GM19468 (cell line): ENCODE data around the gene IFT88.
A peak's percentile ranks its signal among the peaks of the same experiment; 100 is the strongest.

Experiments
- ATAC-seq: cut with Tn5 transposase; IDR thresholded peaks from one replicate; pipeline ENCODE4 v1.9.1; 2021; ENCODE audit warnings: mild to moderate bottlenecking, moderate library complexity, moderate number of reproducible peaks; ENCODE audit not compliant: unreplicated experiment; ENCODE audit errors: extremely low read depth

Gene IFT88, protein sequence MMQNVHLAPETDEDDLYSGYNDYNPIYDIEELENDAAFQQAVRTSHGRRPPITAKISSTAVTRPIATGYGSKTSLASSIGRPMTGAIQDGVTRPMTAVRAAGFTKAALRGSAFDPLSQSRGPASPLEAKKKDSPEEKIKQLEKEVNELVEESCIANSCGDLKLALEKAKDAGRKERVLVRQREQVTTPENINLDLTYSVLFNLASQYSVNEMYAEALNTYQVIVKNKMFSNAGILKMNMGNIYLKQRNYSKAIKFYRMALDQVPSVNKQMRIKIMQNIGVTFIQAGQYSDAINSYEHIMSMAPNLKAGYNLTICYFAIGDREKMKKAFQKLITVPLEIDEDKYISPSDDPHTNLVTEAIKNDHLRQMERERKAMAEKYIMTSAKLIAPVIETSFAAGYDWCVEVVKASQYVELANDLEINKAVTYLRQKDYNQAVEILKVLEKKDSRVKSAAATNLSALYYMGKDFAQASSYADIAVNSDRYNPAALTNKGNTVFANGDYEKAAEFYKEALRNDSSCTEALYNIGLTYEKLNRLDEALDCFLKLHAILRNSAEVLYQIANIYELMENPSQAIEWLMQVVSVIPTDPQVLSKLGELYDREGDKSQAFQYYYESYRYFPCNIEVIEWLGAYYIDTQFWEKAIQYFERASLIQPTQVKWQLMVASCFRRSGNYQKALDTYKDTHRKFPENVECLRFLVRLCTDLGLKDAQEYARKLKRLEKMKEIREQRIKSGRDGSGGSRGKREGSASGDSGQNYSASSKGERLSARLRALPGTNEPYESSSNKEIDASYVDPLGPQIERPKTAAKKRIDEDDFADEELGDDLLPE

DNA sequence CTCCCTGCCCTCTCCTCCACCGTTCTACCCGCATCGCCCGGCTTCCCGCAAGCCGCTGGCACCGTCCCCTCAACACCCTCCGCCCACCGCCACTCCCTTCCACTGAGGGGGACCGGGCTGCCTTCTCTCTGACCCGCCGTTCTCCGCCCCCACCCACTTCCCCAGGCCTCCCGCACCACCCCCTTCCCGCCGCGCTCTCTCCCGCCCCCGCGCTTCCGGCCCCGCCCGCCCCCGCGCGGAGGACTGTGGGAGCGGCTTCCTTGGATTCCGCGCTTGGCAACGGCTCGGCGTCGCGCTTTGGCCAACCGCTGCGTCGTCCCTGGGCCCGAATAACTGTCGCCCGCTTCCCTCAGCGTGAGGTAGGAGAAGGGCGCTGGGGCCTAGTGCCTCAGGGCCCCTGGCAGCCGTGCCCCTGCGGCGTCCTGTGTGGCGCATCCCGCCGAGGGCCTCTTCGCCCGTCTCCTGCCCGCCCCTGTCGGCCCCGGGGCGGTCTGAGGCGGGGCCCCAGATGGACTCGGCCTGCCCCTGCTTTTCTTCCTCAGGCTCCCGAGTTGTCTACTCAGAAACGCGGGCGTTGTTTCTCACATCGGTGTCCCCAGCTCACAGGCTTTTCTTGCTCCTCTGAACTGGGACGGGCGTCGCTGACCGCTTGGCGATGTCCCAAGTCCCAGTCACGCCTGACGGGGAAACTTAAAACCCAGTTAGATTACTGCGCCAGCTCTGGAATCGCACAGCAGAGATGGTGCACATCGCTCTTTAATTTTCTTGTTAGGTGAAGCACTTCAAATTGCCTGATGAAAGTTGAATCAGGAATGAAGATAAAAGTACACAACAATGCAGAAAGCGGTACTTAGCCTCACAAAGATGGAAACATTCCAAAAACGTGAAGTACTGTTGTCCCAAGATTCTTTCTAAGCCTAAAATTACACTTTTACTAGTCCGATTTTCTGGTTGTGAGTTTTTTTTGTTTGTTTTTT lies at the start of gene IFT88:
TSS of gene IFT88 (plus strand) at position 260 of the 977 bp plus-strand sequence. CDS start 7,229 bp downstream, outside the sequence.
- peak; percentile 54 for ATAC-seq

DNA sequence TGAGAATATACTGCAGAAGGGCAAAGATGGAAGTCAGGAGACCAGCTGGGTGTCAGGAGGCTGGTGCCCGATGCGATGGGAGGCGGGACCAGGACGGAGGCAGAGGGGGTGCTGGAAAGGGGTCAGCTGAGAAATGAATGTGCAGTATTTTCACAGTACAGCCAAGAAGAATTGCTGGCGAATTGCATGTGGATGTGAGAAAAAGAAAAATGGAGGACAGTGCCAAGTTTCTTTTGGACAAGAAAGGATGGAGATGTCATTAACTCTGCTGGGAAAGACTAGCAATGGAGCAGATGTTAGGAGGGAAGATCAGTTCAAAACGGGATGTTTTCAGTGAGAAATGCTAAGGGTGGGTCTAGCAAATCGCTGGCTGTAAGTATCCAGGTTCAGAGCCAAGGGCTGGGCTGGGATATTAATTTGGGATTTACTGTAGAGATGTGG lies 48.3 kb upstream of the IFT88 start:
- no peak for ATAC-seq

DNA sequence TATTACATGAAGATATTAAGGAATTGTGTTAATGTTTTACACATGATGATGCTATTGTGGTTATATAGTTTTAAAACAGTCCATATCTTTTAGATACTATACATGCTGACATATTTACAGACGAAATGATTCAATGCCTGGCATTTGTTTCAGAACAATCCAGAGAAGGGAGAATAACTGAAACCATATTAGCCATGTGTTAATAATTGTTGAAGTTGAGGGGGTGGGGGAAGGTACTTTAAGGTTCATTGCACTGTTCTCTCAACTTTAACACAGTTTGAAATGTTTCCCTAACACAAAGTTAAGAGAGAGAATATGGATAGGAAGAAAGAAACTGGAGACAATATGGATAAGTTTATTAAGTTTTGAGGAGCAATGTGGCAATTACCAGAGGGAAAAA lies 47.1 kb upstream of the IFT88 start:
- no peak for ATAC-seq

DNA sequence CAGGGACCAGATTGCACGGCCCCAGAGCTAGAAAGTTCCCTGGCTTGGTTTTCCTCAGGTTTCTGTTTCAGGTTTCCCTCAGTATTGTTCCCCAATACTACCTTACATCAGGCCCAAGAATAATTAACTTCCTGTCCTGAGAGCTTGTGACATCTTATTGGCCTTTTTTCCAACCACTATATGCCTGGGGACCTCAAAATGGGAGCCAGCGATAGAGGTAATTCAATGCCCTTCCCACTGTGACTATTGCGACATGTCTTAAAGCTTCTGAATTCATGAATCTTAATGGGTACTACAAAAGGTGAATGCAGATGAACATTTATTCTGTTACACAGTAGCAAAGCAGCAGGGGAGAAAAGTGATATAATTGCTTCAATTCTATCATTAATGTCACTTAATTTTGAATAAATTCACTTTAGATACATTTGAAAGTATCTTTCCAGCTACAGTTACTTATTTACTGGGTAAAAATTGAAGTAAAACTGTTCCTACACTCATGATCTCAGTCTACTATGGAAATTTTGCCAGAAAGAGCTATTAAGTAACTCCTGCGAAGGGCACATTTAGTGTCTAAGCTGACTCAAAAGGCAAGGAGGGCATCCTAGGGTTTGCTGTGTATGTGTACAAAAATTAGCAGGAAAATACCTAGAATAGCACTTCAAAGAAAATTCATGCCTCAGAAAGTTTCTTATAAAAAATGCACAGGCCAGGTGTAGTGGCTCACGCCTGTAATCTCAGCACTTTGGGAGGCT lies 45.4 kb upstream of the IFT88 start:
- no peak for ATAC-seq

DNA sequence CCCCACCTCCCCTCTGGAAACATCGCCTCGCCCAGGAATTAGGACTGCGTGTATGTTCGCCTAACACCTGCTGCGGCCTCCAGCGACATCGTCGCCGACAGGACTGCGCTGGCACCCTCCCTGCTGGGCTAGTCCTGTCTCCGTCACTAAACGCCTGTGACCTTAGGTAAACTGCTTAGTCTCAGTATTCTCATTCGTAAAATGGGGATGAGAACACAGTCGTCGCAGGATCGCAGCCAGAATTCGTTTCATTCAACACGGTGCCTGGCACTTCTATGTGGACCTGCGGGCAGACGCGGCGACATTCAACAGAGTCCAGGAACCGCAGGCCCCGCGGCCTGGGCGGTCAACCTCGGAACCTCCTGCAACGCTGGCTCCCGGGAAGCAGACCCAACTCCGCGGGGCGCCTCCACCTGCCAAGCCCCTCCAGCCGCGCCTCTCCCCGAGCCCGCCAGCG lies 41.8 kb upstream of the IFT88 start:
- no peak for ATAC-seq

DNA sequence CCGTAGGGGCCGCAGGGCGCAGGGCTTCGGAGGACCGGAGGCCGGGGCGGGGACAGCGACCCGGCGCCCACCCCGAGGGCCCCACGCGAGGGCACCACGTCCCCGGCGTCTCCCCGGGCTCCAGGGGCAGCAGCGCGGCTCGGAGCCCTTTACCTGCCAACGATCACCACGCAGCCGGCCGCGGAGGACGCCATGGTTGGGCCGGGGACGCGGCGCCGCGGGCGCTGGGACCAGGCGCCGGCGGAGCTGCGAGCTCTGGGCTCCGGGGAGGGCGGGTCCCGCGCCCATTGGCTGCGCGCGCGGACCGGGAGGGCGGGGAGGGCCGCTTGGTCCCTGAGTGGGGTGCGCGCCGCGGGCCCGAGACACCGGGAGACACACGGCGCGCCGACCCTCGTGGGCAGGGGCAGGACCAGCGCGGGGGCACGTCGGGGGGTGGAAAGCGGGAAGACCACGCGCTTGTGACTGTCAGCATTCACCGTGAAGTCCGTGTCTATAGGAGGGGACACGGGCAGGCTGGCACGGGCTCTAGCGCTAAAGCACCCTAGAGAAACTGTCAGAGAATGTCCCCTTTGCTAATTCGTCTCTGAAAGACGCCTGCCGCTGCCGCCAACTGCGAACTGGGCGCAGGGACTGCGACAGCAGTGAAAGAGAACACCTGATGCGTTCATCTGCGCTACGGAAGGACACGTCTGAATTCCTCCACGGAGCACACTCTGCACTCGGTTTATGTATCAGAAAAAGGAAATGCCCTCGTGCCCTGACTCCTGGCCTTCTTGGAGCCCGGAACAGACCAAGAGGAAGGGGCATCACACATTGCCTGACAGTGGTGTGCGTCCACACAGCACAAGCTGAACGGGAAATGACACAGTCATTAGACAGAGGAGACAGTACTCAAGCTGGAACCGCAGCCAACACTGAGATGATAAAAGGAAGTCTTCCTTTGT lies 41.1 kb upstream of the IFT88 start, which contains the start of gene CRYL1:
TSS of gene CRYL1 (minus strand) at position 257 of the 944 bp plus-strand sequence. CDS start at position 194, 63 bp downstream.
- peak; percentile 44 for ATAC-seq

DNA sequence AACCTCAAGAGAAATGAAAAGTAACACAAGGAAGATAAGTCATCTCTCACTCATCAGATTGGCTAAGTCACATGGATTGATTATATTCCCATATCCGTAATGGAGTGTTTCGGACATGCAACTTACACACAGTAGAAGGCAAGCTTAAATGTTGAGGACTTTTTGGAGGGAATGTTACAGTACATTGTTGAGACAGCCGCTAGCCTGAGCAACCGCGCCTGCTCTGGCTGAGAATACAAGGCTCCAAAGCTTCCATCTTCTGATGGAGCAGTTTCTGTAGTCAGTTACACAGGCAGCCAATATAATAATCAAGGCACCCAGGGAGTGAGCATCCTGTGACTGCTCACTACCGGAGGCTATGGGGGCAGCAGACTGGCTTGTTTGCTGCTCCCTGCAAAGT lies 40.3 kb upstream of the IFT88 start:
- ATAC-seq, result no peak

DNA sequence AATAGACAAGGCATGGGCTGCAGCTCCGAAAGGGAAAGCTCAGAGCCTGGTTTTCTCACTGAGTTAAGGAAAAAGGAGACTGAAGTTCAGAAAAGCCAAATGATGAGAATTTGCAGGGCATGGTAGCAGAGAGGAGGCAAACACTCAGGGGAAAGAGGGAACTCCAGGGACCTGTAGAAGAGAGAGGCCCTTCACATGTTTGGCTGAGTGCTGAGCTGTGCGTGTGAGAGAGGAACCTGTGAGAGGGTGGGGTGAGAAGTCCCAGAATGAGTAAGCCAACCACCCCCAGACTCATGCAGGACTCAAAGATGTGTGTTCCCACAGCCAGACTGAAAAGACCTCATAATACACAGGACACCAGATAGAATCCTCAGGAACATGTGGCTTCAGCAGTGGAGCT lies 38.5 kb upstream of the IFT88 start:
- no peak for ATAC-seq

DNA sequence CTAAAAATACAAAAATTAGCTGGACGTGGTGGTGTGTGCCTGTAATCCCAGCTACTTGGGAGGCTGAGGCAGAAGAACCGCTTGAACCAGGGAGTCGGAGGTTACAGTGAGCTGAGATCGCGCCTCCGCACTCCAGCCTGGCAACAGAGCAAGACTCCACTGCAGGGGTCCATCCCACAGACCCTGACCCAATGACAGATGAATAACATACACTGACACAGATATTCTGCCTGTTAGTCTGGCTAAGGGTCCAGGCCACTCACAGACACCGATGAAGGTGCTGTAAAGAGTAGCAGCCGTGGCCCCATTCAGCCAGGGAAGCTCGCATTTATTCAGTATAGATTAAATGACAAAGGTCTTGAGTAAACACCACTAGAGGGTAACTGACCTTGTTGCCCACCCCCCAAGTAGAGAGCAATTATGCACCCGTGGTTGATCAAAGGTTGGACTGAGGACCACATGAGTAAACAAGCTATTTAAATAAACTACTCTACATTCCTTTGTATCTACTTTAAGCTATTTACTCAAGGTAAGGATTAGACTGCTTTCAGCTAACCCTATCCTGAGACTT lies 32.8 kb upstream of the IFT88 start:
- ATAC-seq, result no peak

DNA sequence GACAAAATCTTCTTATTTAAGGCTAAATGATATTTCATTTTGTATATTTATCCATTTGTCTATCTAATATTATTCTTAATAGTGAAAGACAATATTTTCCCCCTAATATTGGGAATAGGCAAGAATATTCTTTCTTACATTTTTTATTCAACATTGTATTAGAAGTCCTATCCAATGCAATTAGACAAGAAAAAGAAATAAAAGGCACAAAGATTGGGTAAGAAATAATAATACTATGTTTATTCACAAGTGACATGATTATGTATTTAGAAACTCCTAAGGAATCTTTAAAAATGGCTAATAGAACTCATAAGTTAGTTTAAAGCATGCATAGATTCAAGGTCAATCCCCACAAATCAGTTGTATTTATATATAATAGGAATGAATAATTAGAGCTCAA lies 30.0 kb upstream of the IFT88 start:
- ATAC-seq, result no peak

DNA sequence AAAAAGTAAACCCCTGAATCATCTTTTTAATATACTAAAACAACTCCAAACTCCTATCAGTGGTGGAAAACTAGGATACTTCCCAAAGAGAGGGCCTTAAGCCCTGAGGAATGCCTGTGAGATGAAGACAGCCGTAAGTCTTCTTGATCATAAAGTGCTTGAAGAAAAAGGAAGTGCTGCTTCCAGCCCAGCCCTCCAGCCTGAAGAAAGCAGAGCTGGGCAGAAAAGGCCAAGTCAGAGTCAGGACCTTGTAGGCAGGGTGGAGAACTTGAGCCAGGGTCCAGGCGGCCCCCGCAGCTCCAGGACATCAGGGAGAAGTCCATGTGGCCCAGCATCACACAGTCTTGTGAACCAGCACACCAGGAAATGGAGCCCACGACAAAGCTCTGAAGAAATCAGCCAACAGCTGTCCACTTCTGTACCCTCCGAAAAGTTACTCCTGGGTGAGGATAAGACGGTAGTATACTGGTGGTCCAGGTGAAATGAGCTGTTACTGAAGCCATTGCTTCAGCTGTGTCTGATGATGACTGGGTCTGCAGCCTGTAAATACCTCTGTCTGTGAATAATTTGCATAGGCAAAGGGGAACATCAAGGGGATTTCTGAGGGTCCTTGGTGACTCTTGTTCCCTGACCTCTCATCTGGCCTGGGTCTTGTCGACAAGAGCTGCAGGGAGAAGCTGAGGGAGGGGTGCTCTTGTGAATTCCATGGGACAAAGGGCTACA lies 22.6 kb upstream of the IFT88 start:
- ATAC-seq, result no peak

DNA sequence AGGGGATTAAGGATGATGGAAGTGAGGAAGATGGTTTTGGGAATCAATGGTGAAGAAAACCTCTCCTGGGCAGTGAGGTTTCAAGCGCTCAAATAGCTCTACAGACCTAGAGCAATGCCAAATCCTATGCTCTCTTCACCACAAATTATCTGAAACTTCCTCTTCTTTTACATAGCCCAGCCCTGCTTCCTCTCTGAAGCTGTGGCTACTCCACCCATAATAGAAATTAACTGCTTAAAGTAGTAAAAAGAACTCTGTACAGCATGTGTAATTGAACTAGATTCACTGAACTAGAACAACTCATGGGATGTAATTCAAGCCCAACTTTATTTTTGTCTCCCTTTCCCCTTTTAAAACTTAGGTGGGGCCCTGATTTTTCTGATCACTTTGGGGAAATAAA lies 20.4 kb upstream of the IFT88 start:
- no peak for ATAC-seq

DNA sequence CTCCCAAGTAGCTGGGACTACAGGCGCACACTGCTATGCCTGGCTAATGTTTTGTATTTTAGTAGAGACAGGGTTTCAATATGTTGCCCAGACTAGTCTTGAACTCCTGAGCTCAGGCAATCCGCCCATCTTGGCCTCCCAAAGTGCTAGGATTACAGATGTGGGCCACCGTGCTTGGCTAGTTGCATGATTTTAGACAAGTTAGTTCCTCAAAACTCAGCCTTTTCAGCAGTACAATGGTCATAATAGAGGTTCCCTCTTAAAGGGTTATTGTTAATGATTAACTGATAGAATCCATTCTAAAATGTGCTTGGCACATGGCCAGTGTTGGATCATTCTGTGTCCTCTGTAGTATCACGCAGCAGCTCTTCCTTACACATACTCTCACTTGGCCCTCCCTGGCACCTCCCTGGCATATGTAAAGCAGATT lies 19.5 kb upstream of the IFT88 start:
- no peak for ATAC-seq

DNA sequence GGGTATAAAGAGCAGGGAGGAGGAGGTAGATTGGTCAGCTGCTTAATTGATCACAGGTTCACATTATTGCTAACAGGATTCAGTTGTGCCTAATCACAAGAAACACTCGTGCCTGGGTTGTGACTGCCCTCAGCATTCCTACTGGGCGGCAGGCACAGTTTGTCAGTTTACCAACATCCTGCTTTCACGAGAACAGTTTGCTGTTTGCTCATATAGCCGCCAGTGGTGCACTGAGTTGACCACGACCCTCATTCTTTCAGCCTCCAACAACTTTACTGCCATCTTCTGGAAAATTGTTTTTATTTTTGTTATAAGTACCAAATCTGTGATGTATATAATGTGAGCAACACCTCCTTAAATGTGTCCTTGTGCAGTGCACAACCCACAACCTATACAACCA lies 16.2 kb upstream of the IFT88 start:
- no peak for ATAC-seq

DNA sequence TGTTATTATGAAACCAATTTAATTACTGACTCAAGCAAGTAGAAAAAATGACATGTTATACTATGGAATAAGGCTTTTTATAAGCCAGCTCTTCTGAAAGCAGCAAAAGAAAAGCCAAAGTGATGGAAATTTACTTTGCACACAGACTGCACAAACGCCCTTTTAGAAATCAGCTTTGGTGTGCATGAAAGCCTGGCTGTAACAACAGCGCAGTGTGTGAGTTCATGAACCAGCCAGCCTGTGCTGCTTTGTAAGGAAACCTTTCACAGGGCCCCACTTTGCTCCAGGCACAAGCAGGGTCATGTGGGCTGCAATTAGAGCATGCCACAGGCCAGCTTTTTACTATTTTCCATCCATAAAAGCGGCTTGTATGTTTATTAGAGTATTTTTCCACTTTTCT lies 13.6 kb upstream of the IFT88 start:
- no peak for ATAC-seq

DNA sequence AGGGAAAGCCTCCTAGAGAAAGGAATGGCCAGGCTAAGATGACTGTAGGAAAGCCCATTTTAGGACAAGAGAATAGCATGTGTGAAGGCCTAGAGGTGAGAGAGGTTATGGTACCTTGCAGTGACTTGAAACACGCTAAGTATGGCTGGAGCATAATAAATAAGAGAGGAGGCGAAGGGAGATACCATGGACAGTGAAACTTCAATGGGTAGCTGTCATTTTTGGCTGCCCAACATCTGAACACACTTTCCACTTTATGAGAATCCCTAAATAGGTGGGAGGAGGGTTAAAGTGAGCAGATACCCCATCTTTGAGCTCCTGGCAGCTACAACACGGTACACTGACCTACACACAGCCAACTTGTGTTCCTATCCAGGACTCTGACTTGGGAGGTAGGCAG lies 8.0 kb upstream of the IFT88 start:
- no peak for ATAC-seq

DNA sequence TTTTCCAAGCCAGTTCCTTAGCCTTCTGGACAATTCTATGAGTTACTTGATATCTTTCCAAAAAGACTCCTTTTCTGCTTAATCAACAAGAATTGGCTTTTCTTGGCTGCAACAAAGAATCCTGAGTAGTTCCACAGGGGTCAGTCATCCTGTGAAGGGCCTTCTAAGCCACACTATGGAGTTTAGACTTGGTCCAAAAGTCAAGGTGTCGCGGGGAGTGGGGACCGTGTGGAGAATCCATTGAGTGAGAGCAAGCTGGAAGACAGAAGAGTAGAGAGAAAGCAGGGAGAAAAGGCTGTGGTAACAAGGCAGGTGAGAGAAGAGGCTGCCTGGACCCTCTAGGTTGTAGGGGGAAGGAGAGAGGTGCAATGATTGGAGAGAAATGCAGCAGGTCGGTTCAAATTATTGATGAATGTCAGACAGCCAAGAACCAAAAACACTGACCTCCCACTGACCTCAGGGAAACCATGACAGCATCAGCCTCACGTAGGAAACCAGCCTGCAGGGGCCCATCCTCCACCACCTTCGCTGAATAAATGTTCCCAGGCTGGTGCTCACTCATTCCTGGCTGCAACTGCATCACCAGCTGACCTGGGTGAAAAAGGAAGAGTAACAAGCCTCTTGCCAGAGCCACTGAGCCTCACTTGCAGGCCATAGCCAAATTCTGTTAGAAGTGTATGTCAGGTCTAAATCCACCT lies 7.1 kb upstream of the IFT88 start:
- ATAC-seq, result no peak
